Esophagus (tissue), 2 donors: ENCODE data around the gene SLC38A8. TPM values are rescaled to one million over a fixed set of nuclear protein-coding genes. Genes with fewer than 3 reads are reported as not detected.

Source experiments
- H3K27ac ChIP-seq, 2 donors: one replicate each; pipeline ENCODE4 v1.5.1; 2013; ENCODE audit warnings: low read depth in 2 of 2, mild to moderate bottlenecking in 2 of 2, inconsistent platforms in 1 of 2, low read length in 1 of 2, moderate library complexity in 1 of 2
- H3K27me3 ChIP-seq, 2 donors: one replicate each; pipeline ENCODE4 v1.6.1; 2013; ENCODE audit warnings: low read length in 2 of 2, control low read depth in 1 of 2, mild to moderate bottlenecking in 1 of 2; ENCODE audit not compliant: insufficient read depth in 2 of 2, control insufficient read depth in 1 of 2
- H3K36me3 ChIP-seq, 2 donors: one replicate each; pipeline ENCODE4 v1.6.1; 2013; ENCODE audit warnings: low read length in 1 of 2; ENCODE audit not compliant: control insufficient read depth in 2 of 2, insufficient read depth in 2 of 2
- H3K4me1 ChIP-seq, 2 donors: one replicate each; pipeline ENCODE4 v1.6.1; 2013; ENCODE audit warnings: low read length in 1 of 2; ENCODE audit not compliant: control insufficient read depth in 2 of 2, insufficient read depth in 2 of 2
- H3K4me3 ChIP-seq, 2 donors: one replicate each; pipeline ENCODE4 v1.5.1; 2013; ENCODE audit warnings: low read length in 2 of 2, mild to moderate bottlenecking in 2 of 2, low read depth in 1 of 2, moderate library complexity in 1 of 2
- H3K9me3 ChIP-seq, 2 donors: one replicate each; pipeline ENCODE4 v1.6.1; 2013; ENCODE audit warnings: mild to moderate bottlenecking in 2 of 2, low read depth in 1 of 2, low read length in 1 of 2, moderate library complexity in 1 of 2; ENCODE audit not compliant: control insufficient read depth in 2 of 2, insufficient read depth in 1 of 2
- WGBS, 2 donors: extraction: QIAGEN DNeasy Blood & Tissue Kit; methylation state at CpG; one replicate each; pipeline ENCODE4 v1.1.7; 2013; 5-methylcytosine and 5-hydroxymethylcytosine counted together
- polyA plus RNA-seq, 2 donors: library from polyadenylated mRNA; stranded (reverse); fragments of 200-250 nt; gene quantifications; one replicate each; pipeline ENCODE4 v1.2.3, GENCODE V29; 2013
- donor health status: healthy with polysubstance abuse.
- donor health status: Bipolar disorder and iron deficiency.

SLC38A8 gene
- under 1 TPM in 1 of 2 donors, not detected in 1; 0.06 TPM for polyA plus RNA-seq

DNA sequence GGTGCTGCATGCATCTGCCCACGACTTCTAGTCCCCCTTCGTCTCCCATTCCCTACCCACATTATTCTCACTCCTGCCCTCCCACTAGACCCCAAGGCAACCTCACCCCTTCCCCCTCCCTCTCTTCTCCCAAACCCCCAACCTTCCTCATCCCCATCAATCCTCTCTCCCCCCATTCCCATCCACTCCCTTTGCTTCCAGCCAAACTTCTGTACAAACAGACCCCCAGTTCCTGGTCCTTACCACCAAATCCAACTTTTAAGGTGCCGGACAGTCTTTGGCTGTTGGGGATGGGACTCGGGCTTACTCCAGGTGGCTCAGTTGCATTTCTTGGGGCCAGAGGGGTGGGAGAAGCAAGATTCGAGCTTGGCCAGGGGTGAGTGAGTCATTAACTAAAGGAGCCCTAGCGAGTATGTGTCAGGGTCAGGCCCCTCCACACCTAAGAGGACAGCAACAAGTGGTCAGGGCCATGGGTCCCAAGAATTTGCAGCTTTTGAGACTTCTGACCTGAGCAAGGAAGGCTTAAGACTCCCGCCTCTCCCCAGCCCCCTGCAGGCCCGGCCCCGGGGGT lies at the start of gene SLC38A8:
Gene SLC38A8 (minus strand): TSS at position 488 of the 571 bp plus-strand sequence. CDS start 638 bp downstream, outside the sequence.
- Histone ChIP-seq H3K4me3 (no peak within 1 kb of the TSS), H3K9me3 (no peaks in the 10 kb centered on the region), H3K27ac (no peak within 1 kb of the TSS), H3K27me3 (no peaks in the 10 kb centered on the region), H3K36me3 (no peaks in the 10 kb centered on the region), H3K4me1 (peaks cover 0 to 2% of the 10 kb centered on the region in 2 donors)
- 62 to 64% methylated on average over 9 of the region's 9 CpGs for WGBS, 2 donors

GRCh38 chr16:84091460-84091859 lies 48.9 kb upstream of the SLC38A8 start:
- H3K36me3 ChIP-seq, result peaks cover 9 to 41% of the 10 kb centered on the region in 2 donors
- peaks cover 0 to 4% of the 10 kb centered on the region in 2 donors for H3K4me1 ChIP-seq
- 89 to 93% methylated on average over 10 of the region's 10 CpGs for WGBS, 2 donors

DNA sequence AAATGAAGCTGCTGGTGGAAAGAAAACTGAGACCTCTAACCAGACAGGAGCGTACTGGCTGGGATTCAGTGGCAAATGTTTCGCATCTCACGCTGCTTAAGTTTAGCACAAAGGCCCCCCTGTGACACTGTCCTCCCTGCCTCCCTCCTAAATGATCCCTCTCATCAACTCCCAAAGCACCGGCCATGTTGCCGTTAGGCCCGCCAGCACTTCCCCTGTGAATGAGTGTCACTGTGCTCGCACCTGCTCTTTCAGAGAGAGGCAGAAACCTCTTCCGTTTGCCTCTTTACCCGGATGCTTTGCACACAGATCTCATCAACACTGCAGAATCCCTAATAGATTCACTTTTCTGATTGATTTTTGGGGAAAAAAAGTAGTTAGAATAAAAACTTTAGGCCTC lies 47.6 kb upstream of the SLC38A8 start:
- Histone ChIP-seq H3K27ac (no peak overlapping the region), H3K4me3 (no peak overlapping the region), H3K9me3 (no peaks in the 10 kb centered on the region), H3K4me1 (no peaks in the 10 kb centered on the region), H3K27me3 (no peaks in the 10 kb centered on the region), H3K36me3 (peaks cover 15 to 42% of the 10 kb centered on the region in 2 donors)
- 86 to 94% methylated on average over 9 of the region's 9 CpGs for WGBS, 2 donors

More at GRCh38 chr16:84091460-84091859, 48.9 kb upstream of the SLC38A8 start:
- H3K27ac ChIP-seq, result no peak overlapping the region
- no peaks in the 10 kb centered on the region for H3K27me3 ChIP-seq
- H3K4me3 ChIP-seq, result no peak overlapping the region
- H3K9me3 ChIP-seq, result no peaks in the 10 kb centered on the region

DNA sequence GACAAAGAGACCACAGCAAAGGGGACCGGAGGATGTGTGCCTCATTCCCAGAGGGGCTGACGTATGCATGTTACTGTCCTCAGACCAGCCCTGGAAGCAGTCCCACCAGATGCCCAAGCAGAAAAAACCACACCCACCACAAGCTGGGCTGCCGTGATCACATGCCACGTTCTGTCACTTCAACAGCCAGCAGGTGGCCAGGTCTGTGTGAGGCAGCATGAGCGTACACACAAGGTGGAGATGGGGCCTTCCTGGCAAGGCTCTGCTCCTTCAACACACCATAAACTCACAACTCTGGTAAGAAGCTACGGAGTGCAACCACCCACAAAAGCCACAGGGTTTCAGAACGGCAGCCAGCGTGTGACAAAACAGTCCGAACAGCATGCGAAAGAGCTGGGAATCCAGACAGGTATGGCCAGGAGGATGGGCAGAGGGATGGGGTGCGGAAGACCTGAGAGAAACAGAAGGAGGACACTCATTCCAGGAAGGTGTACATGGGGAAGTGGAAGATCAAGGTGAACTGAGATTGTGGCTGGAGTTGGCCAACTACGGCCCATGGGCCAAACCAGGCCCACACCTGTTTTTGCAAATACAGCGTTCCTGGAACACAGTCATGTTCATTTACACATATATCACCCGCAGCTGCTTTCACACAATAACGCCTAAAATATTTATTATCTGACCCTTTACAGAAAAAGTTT lies 46.2 kb upstream of the SLC38A8 start:
- H3K36me3 ChIP-seq, result peaks cover 15 to 42% of the 10 kb centered on the region in 2 donors

DNA sequence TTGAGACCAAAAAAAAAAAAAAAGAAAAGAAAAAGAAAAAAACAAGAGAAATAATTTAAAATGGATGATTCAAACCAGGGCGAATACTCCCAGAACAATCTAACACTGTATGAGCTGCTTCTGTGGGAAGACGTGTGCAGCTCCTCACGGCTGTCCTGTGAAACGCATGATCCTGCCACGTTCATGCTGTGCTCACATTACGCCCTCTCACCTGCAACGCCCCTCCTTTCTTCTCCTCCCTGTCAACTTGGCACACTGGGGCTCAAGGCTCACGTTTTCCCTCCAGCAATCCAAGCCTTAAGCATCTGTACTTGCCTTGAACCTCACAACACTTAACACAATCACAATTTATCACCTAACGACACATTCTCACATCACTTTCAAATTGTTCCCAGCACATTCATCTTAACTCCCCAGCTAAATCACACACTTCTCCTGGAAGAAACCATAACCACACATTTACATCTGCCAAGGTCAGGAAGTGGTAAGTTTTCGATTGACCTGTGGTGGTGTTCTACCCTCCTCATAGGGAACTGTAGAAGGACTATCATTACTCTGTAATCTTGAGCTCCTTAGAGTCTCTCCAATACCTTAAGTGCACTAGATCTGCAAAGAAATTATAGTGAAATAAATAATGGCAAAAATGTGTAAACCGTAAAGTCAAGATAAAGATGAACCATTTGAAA lies 45.0 kb upstream of the SLC38A8 start:
- Histone ChIP-seq H3K27me3 (no peaks in the 10 kb centered on the region), H3K4me1 (no peaks in the 10 kb centered on the region), H3K4me3 (no peak overlapping the region), H3K27ac (no peak overlapping the region), H3K9me3 (no peaks in the 10 kb centered on the region), H3K36me3 (peaks cover 6 to 35% of the 10 kb centered on the region in 2 donors)
- 77 to 79% methylated on average over 11 of the region's 11 CpGs for WGBS, 2 donors

More for the DNA sequence above, 46.2 kb upstream of the SLC38A8 start:
- Histone ChIP-seq H3K27ac (no peak overlapping the region), H3K9me3 (no peaks in the 10 kb centered on the region), H3K4me1 (no peaks in the 10 kb centered on the region), H3K4me3 (no peak overlapping the region), H3K27me3 (no peaks in the 10 kb centered on the region)
- WGBS, 2 donors, result 71 to 78% methylated on average over 15 of the region's 15 CpGs

- H3K27me3 ChIP-seq, result no peaks in the 10 kb centered on the region
- no peak overlapping the region for H3K27ac ChIP-seq
- no peak overlapping the region for H3K4me3 ChIP-seq
- peaks cover 8 to 39% of the 10 kb centered on the region in 2 donors for H3K36me3 ChIP-seq
- 86 to 88% methylated on average over 12 of the region's 12 CpGs for WGBS, 2 donors
- no peaks in the 10 kb centered on the region for H3K9me3 ChIP-seq
- no peaks in the 10 kb centered on the region for H3K4me1 ChIP-seq
Observed at GRCh38 chr16:84087001-84087400, 44.4 kb upstream of the SLC38A8 start.

DNA sequence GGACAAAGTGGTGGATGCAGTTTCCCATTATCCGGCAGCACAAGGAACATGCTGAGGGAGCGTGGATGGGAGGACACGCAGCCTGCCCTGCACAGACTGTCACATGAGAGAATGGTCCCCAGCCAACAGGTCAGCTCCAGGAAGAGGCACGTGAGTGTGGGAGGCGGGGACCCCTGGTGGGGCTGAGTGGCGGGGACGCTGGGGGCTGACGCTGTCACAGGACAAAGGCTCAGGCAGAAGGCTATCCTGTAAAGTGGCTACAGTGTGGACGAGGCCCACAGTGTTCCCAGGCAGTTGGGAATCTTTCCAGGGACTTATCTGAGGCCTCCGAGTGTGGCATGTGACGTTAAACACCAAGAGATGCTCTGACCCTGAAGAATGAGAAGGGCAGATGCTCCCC lies 43.7 kb upstream of the SLC38A8 start:
- Histone ChIP-seq H3K27ac (no peak overlapping the region), H3K9me3 (no peaks in the 10 kb centered on the region), H3K36me3 (peaks cover 10 to 38% of the 10 kb centered on the region in 2 donors), H3K4me1 (no peaks in the 10 kb centered on the region), H3K4me3 (no peak overlapping the region), H3K27me3 (no peaks in the 10 kb centered on the region)
- WGBS, 2 donors, result 77 to 81% methylated on average over 11 of the region's 11 CpGs

GRCh38 chr16:84085773-84086172 lies 43.2 kb upstream of the SLC38A8 start:
- no peak overlapping the region for H3K27ac ChIP-seq
- H3K36me3 ChIP-seq, result peaks cover 10 to 42% of the 10 kb centered on the region in 2 donors
- no peaks in the 10 kb centered on the region for H3K27me3 ChIP-seq
- no peaks in the 10 kb centered on the region for H3K9me3 ChIP-seq
- H3K4me3 ChIP-seq, result no peak overlapping the region
- whole genome bisulfite sequencing, 2 donors, result 66 to 67% methylated on average over 6 of the region's 6 CpGs
- no peaks in the 10 kb centered on the region for H3K4me1 ChIP-seq

- no peak overlapping the region for H3K27ac ChIP-seq
- H3K36me3 ChIP-seq, result peaks cover 13 to 46% of the 10 kb centered on the region in 2 donors
- whole genome bisulfite sequencing, 2 donors, result 81 to 90% methylated on average over 8 of the region's 8 CpGs
- H3K4me3 ChIP-seq, result no peak overlapping the region
- no peaks in the 10 kb centered on the region for H3K27me3 ChIP-seq
- peaks cover 0 to 2% of the 10 kb centered on the region in 2 donors for H3K4me1 ChIP-seq
- no peaks in the 10 kb centered on the region for H3K9me3 ChIP-seq
Observed at GRCh38 chr16:84085271-84085667, 42.7 kb upstream of the SLC38A8 start.
